Purkinje cell (primary cell): ENCODE measurements around the gene ENOX1. TPM values are rescaled to one million over a fixed set of nuclear protein-coding genes. Genes with fewer than 3 reads are reported as not detected.

Experiments used
- polyA plus RNA-seq: library from polyadenylated mRNA; unstranded; fragments of >200 nt; fragmentation: Nextera tagmentation; gene quantifications from 2 replicates; pipeline ENCODE4 v1.2.1, GENCODE V29; 2014

ENOX1 gene
- polyA plus RNA-seq: 33.5 and 60.4 TPM in 2 replicates

GRCh38 chr13:43786766-43787517 is at the start of gene ENOX1:
ENOX1 (minus strand) TSS chr13:43786972.

Other genes starting within 250 kb of the ENOX1 start
- 0.79 and 1.9 TPM in 2 replicates for gene CCDC122, start 92.8 kb upstream of the ENOX1 start, polyA plus RNA-seq
- gene LACC1, start 92.9 kb upstream of the ENOX1 start, polyA plus RNA-seq: 1.1 and 4.7 TPM in 2 replicates